ENCODE measurements around the gene PRKD2.
"Not testable (repeated sequence)": the region's sequence is repeated elsewhere in the genome, so short reads cannot be mapped to it uniquely, and the experiment has no call there.

Gene PRKD2

GRCh38 chr19:46628970-46629369 is 87.9 kb downstream of the PRKD2 start:
- not testable (repeated sequence) for DNase-seq

GRCh38 chr19:46626446-46626845 is 90.5 kb downstream of the PRKD2 start:
- no peak for DNase-seq

- no peak for DNase-seq
Measured at GRCh38 chr19:46625731-46626130, 91.2 kb downstream of the PRKD2 start.

GRCh38 chr19:46624958-46625661 is 91.8 kb downstream of the PRKD2 start, which contains the start of gene PTGIR:
Gene PTGIR (minus strand): TSS chr19:46625089. CDS start chr19:46624225, 864 bp downstream.
- no peak for DNase-seq
